Jurkat, Clone E6-1 (cell line): Measurements from ENCODE around the gene RHOB.
A peak's percentile ranks its signal among the peaks of the same experiment; 100 is the strongest.

Experiments
- DNase-seq: peaks from one replicate; pipeline ENCODE4 v3.0.0-alpha.2; 2011; ENCODE audit warnings: low read depth, low spot score
- H3K4me3 ChIP-seq: 2 replicates; pipeline ENCODE4 v1.5.1; 2011; ENCODE audit warnings: mild to moderate bottlenecking, low read length, control low read depth, moderate library complexity

Gene RHOB

GRCh38 chr2:20421336-20421987 is 25.4 kb upstream of the RHOB start:
- no peak overlapping the region for H3K4me3 ChIP-seq
- no peak for DNase-seq

GRCh38 chr2:20421988-20422370 is 24.9 kb upstream of the RHOB start:
- no peak overlapping the region for H3K4me3 ChIP-seq
- DNase-seq = no peak

DNA sequence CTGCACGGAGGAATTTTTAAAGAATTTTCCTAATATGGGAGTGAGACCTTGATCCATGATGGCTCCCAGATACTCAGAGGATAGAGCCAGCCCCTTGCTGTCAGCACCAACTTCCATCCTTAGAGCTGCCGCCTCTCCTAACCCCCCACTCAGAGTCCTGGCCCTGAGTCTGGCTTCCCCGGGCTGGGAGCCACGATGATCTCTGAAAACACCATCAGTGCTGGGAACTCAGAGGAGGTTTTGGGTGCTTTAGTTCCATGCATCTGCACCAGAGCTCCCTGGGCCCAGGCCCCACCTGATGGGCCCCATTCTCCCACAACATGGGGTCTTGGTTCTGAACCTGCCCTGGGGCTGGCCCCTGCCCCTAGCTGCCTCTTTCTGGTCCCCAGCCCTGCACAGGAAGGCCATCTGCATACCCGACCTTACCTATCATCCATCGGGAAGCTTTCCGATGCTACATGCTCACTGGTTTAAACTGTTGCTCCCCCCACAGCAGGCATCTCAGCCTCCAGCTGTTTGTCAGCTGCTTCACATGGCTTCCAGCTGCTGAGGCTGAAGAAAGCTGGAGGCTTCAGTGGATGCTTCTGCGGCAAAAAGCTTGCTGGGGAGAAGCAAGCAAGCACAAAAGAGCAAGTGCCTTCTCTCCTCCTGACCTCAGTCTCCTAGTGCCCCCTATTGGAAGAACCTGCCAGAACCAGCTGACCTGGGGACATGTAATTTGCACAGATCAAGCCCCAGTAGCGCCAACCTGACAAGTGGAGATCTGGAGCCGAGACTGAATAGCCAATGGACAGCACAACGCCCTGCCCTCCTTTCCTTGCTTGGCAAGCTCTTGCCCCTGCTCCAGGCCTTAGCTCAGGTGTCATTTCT is 24.2 kb upstream of the RHOB start:
- H3K4me3 ChIP-seq = no peak overlapping the region
- DNase-seq = peak; percentile 5

GRCh38 chr2:20423359-20423758 is 23.5 kb upstream of the RHOB start:
- H3K4me3 ChIP-seq = no peak overlapping the region
- no peak for DNase-seq

GRCh38 chr2:20423847-20424246 is 23.0 kb upstream of the RHOB start:
- no peak overlapping the region for H3K4me3 ChIP-seq
- DNase-seq = no peak

GRCh38 chr2:20424300-20425290 is 22.3 kb upstream of the RHOB start:
- DNase-seq = no peak

GRCh38 chr2:20425371-20425881 is 21.4 kb upstream of the RHOB start:
- H3K4me3 ChIP-seq = no peak overlapping the region
- no peak for DNase-seq

More at GRCh38 chr2:20424300-20425290, 22.3 kb upstream of the RHOB start:
- H3K4me3 ChIP-seq = no peak overlapping the region

- DNase-seq = no peak
- H3K4me3 ChIP-seq = no peak overlapping the region
Measured at GRCh38 chr2:20425884-20426283, 21.0 kb upstream of the RHOB start.

GRCh38 chr2:20427931-20428526 is 18.8 kb upstream of the RHOB start:
- DNase-seq = no peak
- no peak overlapping the region for H3K4me3 ChIP-seq

DNA sequence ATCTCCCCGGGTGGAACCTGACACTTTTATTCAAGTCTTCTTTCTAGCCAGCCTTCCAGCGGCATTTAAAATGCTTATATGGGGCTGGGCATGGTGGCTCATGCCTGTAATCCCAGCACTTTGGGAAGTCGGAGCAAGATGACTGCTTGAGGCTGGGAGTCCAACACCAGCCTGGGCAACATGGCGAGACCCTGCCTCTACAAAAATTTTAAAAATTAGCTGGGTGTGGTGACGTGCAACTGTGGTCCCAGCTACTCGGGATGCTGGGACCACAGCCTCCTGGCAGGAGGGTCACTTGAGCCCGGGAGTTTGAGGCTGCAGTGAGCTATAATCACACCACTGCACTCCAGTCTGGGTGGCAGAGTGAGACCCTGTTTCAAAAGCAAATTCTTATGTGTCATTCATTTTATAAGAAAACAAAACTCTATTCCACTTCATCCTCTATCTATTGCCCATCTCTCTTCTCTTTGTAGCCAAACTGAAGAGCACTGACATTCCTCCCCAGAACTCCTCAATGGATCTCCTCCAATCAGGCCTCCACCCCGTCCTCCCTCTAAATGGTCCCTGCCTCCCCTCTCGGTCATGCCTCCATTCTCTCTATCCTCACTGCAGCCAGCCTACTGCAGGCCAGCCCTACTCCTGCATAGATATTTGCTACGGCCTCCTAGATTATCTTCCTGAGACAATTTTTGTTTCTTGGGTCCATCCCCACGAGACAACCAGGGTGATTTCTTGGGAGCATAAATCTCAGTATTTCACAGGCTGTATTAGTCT is 18.0 kb upstream of the RHOB start:
- no peak overlapping the region for H3K4me3 ChIP-seq
- no peak for DNase-seq

- DNase-seq = no peak
- no peak overlapping the region for H3K4me3 ChIP-seq
Measured at GRCh38 chr2:20429528-20429927, 17.3 kb upstream of the RHOB start.

- H3K4me3 ChIP-seq = no peak overlapping the region
- no peak for DNase-seq
Measured at GRCh38 chr2:20430035-20430434, 16.8 kb upstream of the RHOB start.

DNA sequence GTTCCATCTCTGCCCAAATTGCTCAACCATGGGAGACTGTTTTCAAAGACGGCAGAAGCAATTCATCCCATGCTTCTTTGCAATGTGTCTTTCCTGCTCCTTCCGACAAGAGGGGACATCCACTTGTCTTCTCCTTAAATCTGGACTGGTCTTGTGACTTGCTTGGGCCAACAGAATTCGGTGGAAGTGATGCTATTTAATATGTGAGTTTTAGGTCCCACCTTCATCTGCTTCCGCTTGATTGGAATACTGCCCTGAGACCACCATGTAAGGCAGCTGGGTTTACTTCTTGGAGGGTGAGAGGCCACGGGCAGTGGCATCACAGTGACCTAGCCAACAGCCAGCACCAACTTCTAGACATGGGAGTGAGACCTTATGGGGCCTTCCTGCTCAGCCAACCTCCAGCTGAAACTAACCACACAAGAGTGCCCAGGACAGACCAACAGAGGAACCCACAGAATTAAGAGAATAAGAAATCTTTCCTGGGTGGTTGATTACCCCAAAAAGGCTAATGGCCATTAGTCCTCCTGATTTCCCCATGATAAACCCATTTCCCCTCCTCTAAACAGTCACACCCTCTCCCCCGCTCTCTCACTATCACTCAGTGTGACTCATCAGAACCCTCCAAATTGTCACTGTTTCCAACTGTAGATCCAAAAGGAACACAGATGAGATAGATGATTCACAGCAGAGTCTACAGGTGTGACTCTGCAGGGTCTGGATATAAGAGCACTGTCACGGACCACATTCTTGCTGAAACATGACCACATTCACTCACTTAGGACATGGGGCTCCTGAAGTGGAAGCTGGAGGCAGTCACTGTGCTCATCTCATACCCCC is 16.2 kb upstream of the RHOB start:
- DNase-seq = no peak
- no peak overlapping the region for H3K4me3 ChIP-seq

GRCh38 chr2:20431301-20431698 is 15.6 kb upstream of the RHOB start:
- H3K4me3 ChIP-seq = no peak overlapping the region
- no peak for DNase-seq

- no peak for DNase-seq
Measured at GRCh38 chr2:20431772-20432171, 15.1 kb upstream of the RHOB start.

DNA sequence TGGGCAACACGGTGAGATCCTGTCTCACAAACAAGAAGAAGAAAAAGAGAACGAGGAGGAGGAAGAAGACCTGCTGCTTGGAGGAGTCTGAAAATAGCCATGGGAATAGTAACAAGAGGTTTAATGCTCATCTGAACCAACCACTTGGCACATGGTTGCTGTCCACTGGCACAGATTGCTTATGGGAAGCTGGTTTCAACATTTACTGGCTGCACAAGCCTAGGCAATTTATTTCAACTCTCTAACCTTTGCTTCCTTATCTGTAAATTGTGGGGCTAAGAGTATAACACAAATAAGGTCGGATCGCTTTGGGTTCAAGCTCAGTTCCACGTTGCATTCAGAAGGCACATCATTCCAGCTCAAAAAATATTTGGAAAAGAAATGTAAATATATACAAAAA is 14.2 kb upstream of the RHOB start:
- no peak overlapping the region for H3K4me3 ChIP-seq
- DNase-seq = no peak

More at GRCh38 chr2:20431772-20432171, 15.1 kb upstream of the RHOB start:
- H3K4me3 ChIP-seq = no peak overlapping the region

DNA sequence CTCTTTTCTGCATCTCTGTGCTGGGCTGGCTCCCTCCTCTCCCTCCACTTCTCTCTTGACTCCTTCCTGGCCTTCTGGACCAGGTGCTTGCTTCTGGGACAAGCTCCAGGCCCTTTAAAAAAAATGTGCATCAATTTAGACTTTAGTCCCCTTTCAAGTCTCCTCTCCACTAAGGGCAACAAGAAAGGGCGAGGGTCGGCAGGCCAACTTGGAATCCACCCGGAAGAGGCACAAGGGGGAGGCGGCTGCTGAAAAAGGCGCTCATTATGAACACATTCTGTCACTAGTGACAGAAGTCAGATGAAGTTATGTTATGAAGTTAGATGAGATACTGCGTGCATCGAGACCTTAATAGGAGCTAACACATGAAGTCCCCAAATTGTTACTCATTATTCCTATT is 13.6 kb upstream of the RHOB start:
- DNase-seq = no peak
- no peak overlapping the region for H3K4me3 ChIP-seq
